OCI-LY3 (cell line): ENCODE measurements around the gene PADI3.

ENCODE experiments used
- H2AFZ ChIP-seq: fragments of 200-600, 300-600 bp; shearing (Covaris generic); 2 replicates; pipeline ENCODE4 v1.6.0; 2014; ENCODE audit warnings: antibody characterized with exemption, low read depth, low read length
- H3K27ac ChIP-seq: fragments of 200-600, 300-600 bp; sonication (generic); 2 replicates; pipeline ENCODE4 v1.5.1; 2014; ENCODE audit warnings: mild to moderate bottlenecking, low read length, moderate library complexity, mixed read lengths
- H3K27me3 ChIP-seq: fragments of 200-600, 300-600 bp; sonication (generic); 2 replicates; pipeline ENCODE4 v1.6.1; 2014; ENCODE audit warnings: low read depth, low read length, mixed read lengths
- H3K36me3 ChIP-seq: fragments of 200-600, 300-600 bp; sonication (generic); replicated peaks from 2 replicates; pipeline ENCODE3; 2014; ENCODE audit warnings: low read depth, low read length, mixed read lengths
- H3K4me1 ChIP-seq: fragments of 300-600, 200-600 bp; sonication (generic); 2 replicates; pipeline ENCODE4 v1.6.1; 2014; ENCODE audit warnings: low read length, mixed read lengths
- H3K4me2 ChIP-seq: fragments of 200-600, 300-600 bp; sonication (generic); 2 replicates; pipeline ENCODE4 v1.6.1; 2014; ENCODE audit warnings: low read length, mixed read lengths
- H3K4me3 ChIP-seq: fragments of 300-600, 200-600 bp; sonication (generic); 2 replicates; pipeline ENCODE4 v1.5.1; 2014; ENCODE audit warnings: antibody characterized with exemption, mild to moderate bottlenecking, low read length, moderate library complexity
- H3K79me2 ChIP-seq: fragments of 300-600, 200-600 bp; shearing (Covaris generic); 2 replicates; pipeline ENCODE4 v1.6.1; 2014; ENCODE audit warnings: mild to moderate bottlenecking, low read length, mixed read lengths
- H3K9ac ChIP-seq: fragments of 300-600, 200-600 bp; shearing (Covaris generic); 2 replicates; pipeline ENCODE4 v1.6.0; 2014; ENCODE audit warnings: mild to moderate bottlenecking, low read length, moderate library complexity
- H3K9me3 ChIP-seq: fragments of 200-600, 300-600 bp; shearing (Covaris generic); 2 replicates; pipeline ENCODE4 v1.6.1; 2014; ENCODE audit warnings: low read length, mixed read lengths; ENCODE audit not compliant: insufficient read depth
- H4K20me1 ChIP-seq: fragments of 200-600, 300-600 bp; sonication (generic); 2 replicates; pipeline ENCODE4 v1.6.1; 2016; ENCODE audit warnings: low read length, mixed read lengths; ENCODE audit not compliant: insufficient read depth
- EZH2phosphoT487 ChIP-seq: fragments of 200-600 bp; shearing (Covaris generic); IDR thresholded peaks from 2 replicates; pipeline ENCODE4 v1.6.1; 2018; ENCODE audit warnings: antibody characterized with exemption, mixed run types, low read depth
- TF ChIP-seq, protein P1 (sequence below): fragments of 200-600, 300-600 bp; sonication (generic); IDR thresholded peaks from 2 replicates; pipeline ENCODE4 v1.5.1; 2014; ENCODE audit warnings: antibody characterized with exemption, low read length, low read depth

The PADI3 gene

DNA sequence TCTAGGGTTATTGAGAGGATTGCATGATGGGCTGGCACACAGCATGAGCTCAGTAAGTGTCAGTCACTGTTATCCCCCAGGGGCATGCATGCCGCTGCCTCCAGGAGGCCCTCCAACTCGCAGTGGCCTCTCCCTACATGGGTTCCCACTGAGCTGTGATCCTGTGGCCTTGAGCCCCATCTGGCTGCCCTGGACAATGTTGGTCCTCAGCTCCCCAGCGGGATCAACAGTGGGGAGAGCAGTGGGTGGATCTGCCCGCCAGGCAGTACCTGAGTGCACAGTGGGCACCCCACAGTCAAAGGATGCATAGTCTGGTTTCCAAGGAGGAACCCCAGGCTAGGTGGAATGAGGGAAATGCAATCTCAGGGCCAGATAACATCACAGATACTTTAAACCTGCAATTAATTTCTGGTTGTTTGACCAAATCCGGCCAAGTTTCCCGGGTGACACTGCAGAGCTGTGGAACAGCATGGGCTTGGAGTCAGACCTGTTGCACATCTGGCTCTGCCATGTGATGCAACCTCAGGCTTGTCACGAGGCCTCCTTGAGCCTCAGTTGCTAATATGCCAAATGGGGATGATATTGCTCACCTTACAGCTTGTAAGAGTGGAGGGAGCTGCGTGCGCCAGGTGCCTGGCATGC is 9.3 kb downstream of the PADI3 start:
- Histone ChIP-seq H3K9me3 (no peaks in the 10 kb centered on the region), H3K79me2 (no peaks in the 10 kb centered on the region), H3K4me1 (no peaks in the 10 kb centered on the region), H3K4me2 (no peak overlapping the region), H4K20me1 (no peaks in the 10 kb centered on the region), H3K9ac (no peak overlapping the region), H2AFZ (no peak overlapping the region), H3K27ac (no peak overlapping the region), H3K36me3 (no peaks in the 10 kb centered on the region), H3K4me3 (no peak overlapping the region), H3K27me3 (peaks cover 8% of the 10 kb centered on the region; the same call in 1 of the 2 replicates)
- no peak for TF ChIP-seq EZH2phosphoT487
- TF ChIP-seq, protein P1, sequence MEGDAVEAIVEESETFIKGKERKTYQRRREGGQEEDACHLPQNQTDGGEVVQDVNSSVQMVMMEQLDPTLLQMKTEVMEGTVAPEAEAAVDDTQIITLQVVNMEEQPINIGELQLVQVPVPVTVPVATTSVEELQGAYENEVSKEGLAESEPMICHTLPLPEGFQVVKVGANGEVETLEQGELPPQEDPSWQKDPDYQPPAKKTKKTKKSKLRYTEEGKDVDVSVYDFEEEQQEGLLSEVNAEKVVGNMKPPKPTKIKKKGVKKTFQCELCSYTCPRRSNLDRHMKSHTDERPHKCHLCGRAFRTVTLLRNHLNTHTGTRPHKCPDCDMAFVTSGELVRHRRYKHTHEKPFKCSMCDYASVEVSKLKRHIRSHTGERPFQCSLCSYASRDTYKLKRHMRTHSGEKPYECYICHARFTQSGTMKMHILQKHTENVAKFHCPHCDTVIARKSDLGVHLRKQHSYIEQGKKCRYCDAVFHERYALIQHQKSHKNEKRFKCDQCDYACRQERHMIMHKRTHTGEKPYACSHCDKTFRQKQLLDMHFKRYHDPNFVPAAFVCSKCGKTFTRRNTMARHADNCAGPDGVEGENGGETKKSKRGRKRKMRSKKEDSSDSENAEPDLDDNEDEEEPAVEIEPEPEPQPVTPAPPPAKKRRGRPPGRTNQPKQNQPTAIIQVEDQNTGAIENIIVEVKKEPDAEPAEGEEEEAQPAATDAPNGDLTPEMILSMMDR = no peak

GRCh38 chr1:17258758-17259130 is 9.8 kb downstream of the PADI3 start:
- TF ChIP-seq, protein P1 = no peak
- no peak for TF ChIP-seq EZH2phosphoT487
- H3K79me2 ChIP-seq = no peaks in the 10 kb centered on the region
- no peak overlapping the region for H3K4me2 ChIP-seq

DNA sequence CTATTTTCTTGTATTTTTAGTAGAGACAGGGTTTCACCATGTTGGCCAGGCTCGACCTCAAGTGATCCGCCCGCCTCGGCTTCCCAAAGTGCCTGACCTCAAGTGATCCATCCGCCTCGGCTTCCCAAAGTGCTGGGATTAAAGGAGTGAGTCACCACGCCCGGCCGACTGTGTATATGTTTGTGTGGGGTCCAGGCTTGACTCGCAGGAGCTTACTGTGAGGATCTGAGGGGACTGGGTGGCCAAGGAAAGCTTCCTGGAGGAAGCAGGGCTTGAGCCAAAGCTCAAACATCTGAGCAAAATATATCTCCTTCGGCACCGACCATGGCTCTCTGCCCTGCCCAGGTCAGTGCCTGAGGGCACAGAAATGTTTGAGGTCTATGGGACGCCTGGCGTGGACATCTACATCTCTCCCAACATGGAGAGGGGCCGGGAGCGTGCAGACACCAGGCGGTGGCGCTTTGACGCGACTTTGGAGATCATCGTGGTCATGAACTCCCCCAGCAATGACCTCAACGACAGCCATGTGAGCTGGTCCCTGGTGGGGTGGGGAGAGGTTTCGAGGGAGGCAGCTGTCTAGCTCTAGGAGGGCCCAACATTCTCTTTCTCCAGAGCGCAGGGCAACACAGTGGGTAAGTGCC is 10.5 kb downstream of the PADI3 start:
- Histone ChIP-seq H3K9ac (no peak overlapping the region), H4K20me1 (no peaks in the 10 kb centered on the region), H2AFZ (no peak overlapping the region), H3K4me1 (no peaks in the 10 kb centered on the region), H3K4me2 (no peak overlapping the region), H3K36me3 (no peaks in the 10 kb centered on the region), H3K9me3 (no peaks in the 10 kb centered on the region), H3K27ac (no peak overlapping the region), H3K79me2 (no peaks in the 10 kb centered on the region), H3K27me3 (peaks cover 8% of the 10 kb centered on the region; the same call in 1 of the 2 replicates), H3K4me3 (no peak overlapping the region)
- no peak for TF ChIP-seq EZH2phosphoT487

More at GRCh38 chr1:17258758-17259130, 9.8 kb downstream of the PADI3 start:
- H3K4me1 ChIP-seq = no peaks in the 10 kb centered on the region
- no peak overlapping the region for H2AFZ ChIP-seq
- no peak overlapping the region for H3K9ac ChIP-seq
- H3K9me3 ChIP-seq = no peaks in the 10 kb centered on the region
- H3K4me3 ChIP-seq = no peak overlapping the region
- no peaks in the 10 kb centered on the region for H3K36me3 ChIP-seq
- H4K20me1 ChIP-seq = no peaks in the 10 kb centered on the region
- H3K27ac ChIP-seq = no peak overlapping the region
- H3K27me3 ChIP-seq = peaks cover 8% of the 10 kb centered on the region; the same call in 1 of the 2 replicates

GRCh38 chr1:17260264-17260663 is 11.4 kb downstream of the PADI3 start:
- H3K9me3 ChIP-seq = no peaks in the 10 kb centered on the region
- H3K27ac ChIP-seq = no peak overlapping the region
- H3K79me2 ChIP-seq = no peaks in the 10 kb centered on the region
- no peaks in the 10 kb centered on the region for H3K4me1 ChIP-seq
- TF ChIP-seq, protein P1 = no peak
- no peak for TF ChIP-seq EZH2phosphoT487
- H3K4me2 ChIP-seq = no peak overlapping the region
- H3K9ac ChIP-seq = no peak overlapping the region
- H3K36me3 ChIP-seq = no peaks in the 10 kb centered on the region
- no peak overlapping the region for H3K4me3 ChIP-seq
- H3K27me3 ChIP-seq = peaks cover 8% of the 10 kb centered on the region; the same call in 1 of the 2 replicates
- H4K20me1 ChIP-seq = no peaks in the 10 kb centered on the region
- no peak overlapping the region for H2AFZ ChIP-seq
